ENCODE data around the gene RNF183.

DNA sequence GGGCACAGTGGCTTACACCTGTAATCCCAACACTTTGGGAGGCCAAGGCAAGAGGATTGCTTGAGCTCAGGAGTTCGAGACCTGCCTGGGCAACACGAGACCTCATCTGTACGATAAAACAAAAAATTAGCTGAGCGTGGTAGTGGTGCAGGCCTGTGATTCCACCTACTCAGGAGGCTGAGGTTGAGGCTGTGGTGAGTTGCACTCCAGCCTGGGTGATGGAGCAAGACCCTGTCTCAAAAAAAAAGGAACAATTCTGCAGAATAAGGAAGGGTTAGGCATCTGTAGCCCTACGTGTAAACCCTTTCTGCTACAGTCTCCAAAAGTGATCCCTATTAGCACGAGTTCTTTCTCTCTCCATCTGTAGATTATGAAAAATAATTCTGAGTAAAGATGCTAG lies 47.7 kb downstream of the RNF183 start:
- no peak for TF ChIP-seq ZNF660 (tag by site-specific recombination; IDR thresholded peaks at IDR 0.05)
- no peak for TF ChIP-seq BCL11A (tag by site-specific recombination; IDR thresholded peaks at IDR 0.05; ENCODE audit: low read depth)
- TF ChIP-seq CTCF (tag by site-specific recombination; IDR thresholded peaks at IDR 0.05): no peak
- no peak for TF ChIP-seq ZNF571 (tag by site-specific recombination; IDR thresholded peaks at IDR 0.05)

All from HEK293 (cell line).